ENCODE results near the gene ALG11.
A peak's percentile ranks its signal among the peaks of the same experiment; 100 is the strongest.
"Not testable (repeated sequence)": the region's sequence is repeated elsewhere in the genome, so short reads cannot be mapped to it uniquely, and the experiment has no call there.

ALG11 gene

GRCh38 chr13:52027832-52028231 is 15.6 kb downstream of the ALG11 start:
- no peak for DNase-seq (ENCODE audit: low read depth in 3 of 3)

- no peak for DNase-seq (ENCODE audit: low read depth in 3 of 3)
These were observed 17.4 kb downstream of the ALG11 start for GRCh38 chr13:52029569-52029968.

- DNase-seq (ENCODE audit: low read depth in 3 of 3) = not testable (repeated sequence)
These were observed 18.2 kb downstream of the ALG11 start for GRCh38 chr13:52030401-52030800.

- no peak for DNase-seq (ENCODE audit: low read depth in 3 of 3)
These were observed 20.8 kb downstream of the ALG11 start for GRCh38 chr13:52033039-52033438.

GRCh38 chr13:52034616-52035226 is 22.5 kb downstream of the ALG11 start:
- no peak for DNase-seq (ENCODE audit: low read depth in 3 of 3)

- DNase-seq (ENCODE audit: low read depth in 3 of 3) = no peak
These were observed 23.8 kb downstream of the ALG11 start for GRCh38 chr13:52036037-52036436.

GRCh38 chr13:52043675-52044074 is 31.5 kb downstream of the ALG11 start:
- no peak for DNase-seq (ENCODE audit: low read depth in 3 of 3)

- DNase-seq (ENCODE audit: low read depth in 3 of 3) = no peak
These were observed 35.3 kb downstream of the ALG11 start for GRCh38 chr13:52047463-52047862.

GRCh38 chr13:52048516-52048915 is 36.3 kb downstream of the ALG11 start:
- DNase-seq (ENCODE audit: low read depth in 3 of 3) = no peak

GRCh38 chr13:52051400-52051799 is 39.2 kb downstream of the ALG11 start:
- no peak for DNase-seq (ENCODE audit: low read depth in 3 of 3)

- DNase-seq (ENCODE audit: low read depth in 3 of 3) = no peak
These were observed 41.3 kb downstream of the ALG11 start for GRCh38 chr13:52053460-52053859.

- not testable (repeated sequence) for DNase-seq (ENCODE audit: low read depth in 3 of 3)
These were observed 48.9 kb downstream of the ALG11 start for GRCh38 chr13:52061064-52061463.

- DNase-seq (ENCODE audit: low read depth in 3 of 3) = no peak
These were observed 49.4 kb downstream of the ALG11 start for GRCh38 chr13:52061587-52061986.

- no peak for DNase-seq (ENCODE audit: low read depth in 3 of 3)
These were observed 55.0 kb downstream of the ALG11 start for GRCh38 chr13:52067237-52067636.

GRCh38 chr13:52070929-52071523 is 58.8 kb downstream of the ALG11 start:
- peak in 1 of 3 donors; percentile 2 for DNase-seq (ENCODE audit: low read depth in 3 of 3)
